Stimulated activated CD4-positive, alpha-beta T cell treated with anti-CD3 and anti-CD28 coated beads, Interleukin-1b, Interleukin-23, amount 100 ng/mL, for 48 hours (primary cell): ENCODE data around the gene FZD10.

ENCODE experiments used
- DNase-seq: peaks from one replicate; pipeline ENCODE4 v3.0.0-alpha.2; 2020

Gene FZD10

DNA sequence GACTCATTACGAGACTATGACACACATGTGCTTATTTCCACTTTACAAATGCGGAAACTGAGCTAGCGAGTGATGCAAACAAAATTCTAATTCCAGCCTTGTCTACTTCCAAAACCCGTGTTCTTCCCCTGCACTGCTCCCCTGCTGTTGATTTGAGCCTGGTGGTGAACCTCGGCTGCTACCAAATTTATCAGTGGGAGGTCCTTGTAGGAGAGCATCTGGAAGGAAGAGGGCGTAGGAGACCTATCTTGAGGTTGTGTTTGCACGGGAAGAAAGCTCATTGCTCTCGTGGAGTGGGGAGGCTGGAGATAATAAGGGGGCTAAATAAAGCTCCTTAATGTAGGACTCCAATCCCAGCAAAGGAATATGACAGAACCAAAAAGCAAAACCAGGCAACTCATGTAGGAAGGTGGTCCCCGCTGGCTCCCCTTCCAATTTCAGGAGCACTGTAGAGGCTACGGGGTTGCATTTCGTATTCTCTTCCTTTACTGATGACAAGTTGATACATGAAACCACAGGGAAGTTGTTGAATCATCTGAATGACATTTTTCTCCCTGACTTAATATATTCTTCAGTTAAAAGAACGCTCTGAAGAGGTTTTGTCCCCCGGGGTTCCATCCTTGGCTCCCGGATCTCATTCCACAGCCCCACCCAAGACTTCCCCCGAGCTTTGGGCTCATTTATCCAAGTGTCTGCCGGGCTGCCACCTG lies 52.6 kb downstream of the FZD10 start:
- DNase-seq = no peak
